GM13977 (cell line): Measurements from ENCODE around the gene TARS3.

ENCODE experiments used
- DNase-seq: peaks from one replicate; pipeline ENCODE4 v3.0.0; 2012; ENCODE audit warnings: low spot score
- in situ Hi-C: fragments of 300-500 bp; cut with MboI; formaldehyde crosslinking; loops from one replicate; pipeline ENCODE4 v1.12.0; 2022; ENCODE audit warnings: low sequenced_read_pairs, low pct_unique_long_range_greater_than_20kb, mixed read lengths, inconsistent platforms; ENCODE audit not compliant: unreplicated experiment
- TF ChIP-seq, protein P1 (sequence below): IDR thresholded peaks from 2 replicates; pipeline ENCODE4 v1.5.1; 2012; ENCODE audit warnings: mild to moderate bottlenecking, control low read depth; ENCODE audit not compliant: insufficient read depth; ENCODE audit errors: extremely low read depth, missing control alignments

Gene TARS3

GRCh38 chr15:101718896-101719295, 5.4 kb downstream of the TARS3 start:
- in situ Hi-C loops: no loop called here
- TF ChIP-seq, protein P1, sequence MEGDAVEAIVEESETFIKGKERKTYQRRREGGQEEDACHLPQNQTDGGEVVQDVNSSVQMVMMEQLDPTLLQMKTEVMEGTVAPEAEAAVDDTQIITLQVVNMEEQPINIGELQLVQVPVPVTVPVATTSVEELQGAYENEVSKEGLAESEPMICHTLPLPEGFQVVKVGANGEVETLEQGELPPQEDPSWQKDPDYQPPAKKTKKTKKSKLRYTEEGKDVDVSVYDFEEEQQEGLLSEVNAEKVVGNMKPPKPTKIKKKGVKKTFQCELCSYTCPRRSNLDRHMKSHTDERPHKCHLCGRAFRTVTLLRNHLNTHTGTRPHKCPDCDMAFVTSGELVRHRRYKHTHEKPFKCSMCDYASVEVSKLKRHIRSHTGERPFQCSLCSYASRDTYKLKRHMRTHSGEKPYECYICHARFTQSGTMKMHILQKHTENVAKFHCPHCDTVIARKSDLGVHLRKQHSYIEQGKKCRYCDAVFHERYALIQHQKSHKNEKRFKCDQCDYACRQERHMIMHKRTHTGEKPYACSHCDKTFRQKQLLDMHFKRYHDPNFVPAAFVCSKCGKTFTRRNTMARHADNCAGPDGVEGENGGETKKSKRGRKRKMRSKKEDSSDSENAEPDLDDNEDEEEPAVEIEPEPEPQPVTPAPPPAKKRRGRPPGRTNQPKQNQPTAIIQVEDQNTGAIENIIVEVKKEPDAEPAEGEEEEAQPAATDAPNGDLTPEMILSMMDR: no peak
- DNase-seq: no peak

DNA sequence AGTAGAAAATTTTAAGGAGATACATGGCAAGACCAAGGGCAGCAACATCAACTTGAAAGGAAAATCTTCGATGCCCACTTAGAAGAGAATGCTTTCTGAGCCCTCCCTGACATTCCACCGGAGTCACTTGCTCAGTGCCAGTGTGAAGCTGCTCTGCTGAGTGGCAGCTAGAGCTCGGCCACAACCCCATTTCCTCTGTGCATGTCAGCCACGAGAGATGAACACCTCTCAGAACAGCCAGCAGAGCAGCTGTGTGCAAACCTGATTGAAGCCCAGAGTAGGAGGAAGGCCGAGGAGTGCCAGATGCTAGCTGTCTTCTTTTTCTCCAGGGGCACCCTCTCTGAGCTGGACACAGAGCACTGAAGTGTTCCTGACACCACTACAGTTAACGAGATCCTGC, 12.2 kb downstream of the TARS3 start:
- TF ChIP-seq, protein P1: no peak
- in situ Hi-C loops: no loop called here
- no peak for DNase-seq

DNA sequence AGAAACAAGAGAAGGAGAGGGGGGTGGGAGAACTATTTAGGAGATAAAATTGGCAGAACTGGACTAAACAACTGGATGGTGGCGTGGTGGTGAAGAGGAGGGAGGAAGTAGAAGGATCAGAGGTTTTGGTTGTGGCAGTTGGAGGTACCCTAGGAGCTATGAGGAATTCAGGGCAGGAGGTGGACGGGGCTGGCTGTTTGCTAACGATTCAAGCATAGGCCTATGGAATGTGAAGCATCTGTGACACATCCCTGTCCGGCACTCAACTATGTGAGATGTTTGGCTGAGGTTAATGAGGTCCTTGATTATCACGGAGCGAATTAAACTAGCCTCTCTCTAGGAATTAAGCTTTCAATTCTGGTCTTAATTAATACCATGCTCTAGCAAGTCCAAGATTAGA, 13.5 kb downstream of the TARS3 start:
- TF ChIP-seq, protein P1: no peak
- in situ Hi-C loops: no loop called here
- DNase-seq: no peak

GRCh38 chr15:101709466-101709865, 14.8 kb downstream of the TARS3 start:
- in situ Hi-C loops: no loop called here
- TF ChIP-seq, protein P1: no peak
- DNase-seq: no peak

GRCh38 chr15:101707983-101708382, 16.3 kb downstream of the TARS3 start:
- no peak for DNase-seq
- in situ Hi-C loops: no loop called here
- TF ChIP-seq, protein P1: no peak

DNA sequence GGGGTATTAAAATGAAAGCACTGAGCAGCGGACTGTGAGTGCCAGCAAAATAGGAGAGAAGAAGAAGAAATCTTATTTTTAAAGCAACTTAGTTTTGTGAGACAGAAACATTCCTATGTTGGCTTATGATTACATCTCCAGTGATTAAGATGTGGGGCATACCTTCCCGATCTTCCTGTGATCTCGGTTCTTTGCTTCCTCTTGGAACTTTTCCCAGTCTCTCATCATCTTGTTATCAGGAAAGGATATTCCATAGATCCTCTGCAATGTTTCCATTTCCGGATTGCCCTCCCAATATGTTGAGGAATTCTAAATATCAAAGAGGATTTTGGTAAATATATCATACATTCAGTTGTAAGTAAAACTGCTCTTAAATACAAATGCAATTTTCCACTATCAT, 22.2 kb downstream of the TARS3 start:
- TF ChIP-seq, protein P1: no peak
- DNase-seq: no peak
- in situ Hi-C loops: no loop called here

- DNase-seq: no peak
- TF ChIP-seq, protein P1: no peak
- in situ Hi-C loops: no loop called here
Observed at GRCh38 chr15:101698314-101698713, 26.0 kb downstream of the TARS3 start.
